GM18499 (cell line): ENCODE data around the gene PAQR8.

Source experiments
- ATAC-seq: cut with Tn5 transposase; IDR thresholded peaks from one replicate; pipeline ENCODE4 v1.9.1; 2021; ENCODE audit warnings: moderate number of reproducible peaks; ENCODE audit not compliant: insufficient read depth, unreplicated experiment

PAQR8 gene

DNA sequence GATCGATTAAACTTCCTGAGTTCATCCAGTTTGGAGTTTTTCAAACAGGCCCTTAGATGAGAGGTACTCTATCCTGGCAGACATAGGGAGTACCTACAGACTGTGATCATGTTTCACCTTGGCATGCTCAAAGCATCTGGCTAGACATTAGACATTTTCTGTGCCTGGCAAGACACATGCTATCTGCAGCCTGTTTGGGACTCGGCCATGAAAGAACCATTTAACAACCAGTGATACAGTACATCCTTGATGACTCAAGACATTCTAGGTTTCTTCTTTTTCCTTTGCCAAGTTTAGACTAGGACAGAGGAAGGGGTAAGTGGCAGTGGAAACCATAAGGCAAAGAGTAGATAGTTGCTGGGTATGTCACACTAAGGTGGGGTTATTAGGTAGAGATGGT, 15.4 kb upstream of the PAQR8 start:
- no peak for ATAC-seq

DNA sequence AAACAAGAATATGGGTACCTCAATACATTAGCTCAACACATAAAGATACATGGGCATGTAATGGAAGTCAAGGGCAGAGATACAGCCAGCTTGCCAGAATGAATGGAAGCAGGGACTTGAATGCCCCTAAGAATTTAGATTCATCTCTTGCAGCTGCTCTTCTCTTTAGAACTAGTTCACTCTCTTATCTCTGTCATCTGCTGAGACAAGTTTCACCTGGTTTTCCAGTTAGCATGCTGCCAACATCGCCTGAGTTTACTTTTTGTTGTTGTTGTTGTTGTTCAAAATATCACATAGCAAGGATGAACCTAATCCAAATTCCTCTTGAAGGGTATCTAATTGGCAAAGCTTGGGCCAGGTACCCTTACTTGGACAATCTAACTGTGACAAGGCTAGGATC, 14.1 kb upstream of the PAQR8 start:
- ATAC-seq: no peak

DNA sequence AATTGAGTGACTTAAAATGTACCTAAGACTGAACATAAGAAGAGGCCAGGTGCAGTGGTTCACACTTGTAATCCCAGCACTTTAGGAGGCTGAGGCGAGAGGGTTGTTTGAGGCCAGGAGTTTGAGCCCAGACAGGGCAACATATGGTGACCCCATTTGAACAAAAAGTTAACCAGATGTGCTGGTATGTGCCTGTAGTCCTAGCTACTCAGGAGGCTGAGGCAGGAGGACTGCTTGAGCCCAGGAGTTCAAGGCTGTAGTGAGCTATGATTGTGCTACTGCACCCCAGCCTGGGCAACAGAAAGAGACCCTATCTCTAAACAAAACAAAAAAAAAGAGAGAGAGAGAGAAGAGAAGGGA, 10.1 kb upstream of the PAQR8 start:
- no peak for ATAC-seq

DNA sequence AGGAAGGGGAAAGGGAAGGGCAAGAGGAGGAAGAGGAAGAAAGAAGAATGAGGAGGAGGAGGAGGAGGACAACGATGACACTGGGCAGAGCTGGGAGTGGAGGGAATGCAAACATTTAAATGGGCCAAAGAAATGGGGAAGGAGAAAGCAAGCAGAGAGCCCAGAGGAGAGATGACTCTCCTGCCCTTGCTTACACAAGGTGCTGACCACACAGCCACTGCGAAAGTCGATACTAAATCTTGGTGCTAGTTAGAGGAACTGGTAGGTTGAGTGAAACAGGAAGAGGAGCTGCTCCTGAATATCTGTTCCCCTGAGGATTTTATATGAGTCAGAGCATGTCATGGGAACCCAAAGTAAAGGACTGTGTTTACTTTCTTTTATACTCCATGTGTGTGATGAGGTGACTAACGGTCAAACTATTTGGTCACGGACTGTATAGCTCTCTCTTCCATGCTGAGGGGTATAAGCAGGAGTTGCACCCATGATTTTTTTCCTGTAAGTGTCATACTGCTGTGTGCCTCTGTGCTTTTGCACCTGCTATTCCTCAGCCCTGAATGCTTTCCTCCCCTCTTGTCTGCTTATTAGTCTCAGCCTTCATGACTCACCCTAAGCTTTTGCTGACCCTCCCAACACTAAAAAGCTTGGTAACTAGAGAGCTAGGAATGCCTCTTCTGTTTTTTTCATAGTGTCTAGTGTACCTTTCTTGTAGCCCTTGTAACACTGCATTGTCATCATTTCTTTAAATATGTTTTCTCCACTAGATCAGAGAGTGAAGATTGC, 9.5 kb upstream of the PAQR8 start:
- peak; percentile 87 for ATAC-seq

DNA sequence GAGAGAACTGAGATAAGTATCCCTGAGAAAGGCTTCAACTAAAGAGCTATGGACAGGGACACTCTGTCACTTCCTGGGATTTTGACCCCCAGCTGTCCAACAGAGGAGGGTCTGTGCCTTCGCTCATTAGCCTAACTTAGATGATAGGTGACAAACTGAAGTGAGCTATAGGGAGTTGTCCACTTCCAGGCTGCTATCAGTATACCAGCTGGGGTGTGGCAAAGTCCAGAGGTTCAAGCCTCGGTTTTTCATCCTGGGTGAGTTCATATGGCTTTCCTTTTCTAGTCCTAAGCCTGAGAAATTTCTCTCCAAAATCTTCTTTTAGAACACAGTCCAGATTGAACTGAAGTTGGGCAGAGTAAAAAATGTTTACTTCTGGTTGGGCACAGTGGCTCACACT, 5.9 kb upstream of the PAQR8 start:
- ATAC-seq: no peak

DNA sequence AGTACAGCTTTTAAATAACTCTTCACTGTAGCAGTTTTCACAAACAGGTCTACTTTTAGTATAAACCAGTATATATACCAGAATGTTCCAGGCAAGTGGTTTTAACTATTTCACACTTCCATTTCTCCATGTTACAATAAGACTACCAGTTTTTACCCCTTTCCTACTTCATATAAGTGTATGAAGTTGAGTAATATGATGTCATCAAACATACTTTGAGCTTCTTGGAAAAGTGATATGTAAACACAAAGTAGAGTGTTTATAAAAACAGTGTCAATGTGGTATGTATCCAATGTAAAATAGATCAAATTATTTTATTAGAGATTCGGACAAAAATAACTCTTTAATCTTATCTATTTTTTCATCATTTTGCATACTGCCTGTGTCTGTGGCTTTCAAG, 2.5 kb upstream of the PAQR8 start:
- ATAC-seq: no peak

DNA sequence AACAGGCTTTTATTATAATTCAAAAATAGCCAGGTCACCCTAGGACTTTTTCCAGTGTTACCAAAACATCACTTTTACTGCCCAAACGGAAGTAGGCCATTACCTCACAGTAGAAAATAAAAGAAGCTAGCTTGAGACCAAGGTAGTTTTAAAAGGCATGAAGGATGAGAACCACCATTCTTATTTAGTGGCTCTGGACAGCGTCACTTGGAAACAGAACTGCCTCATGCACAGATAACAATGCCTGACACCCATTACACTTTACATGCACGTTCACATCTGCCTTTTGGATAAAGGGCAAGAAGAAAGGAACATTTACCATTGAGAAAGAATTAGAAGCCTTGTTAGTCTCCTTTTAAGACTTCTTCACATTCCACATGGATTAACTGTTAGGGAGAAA, 1.9 kb upstream of the PAQR8 start:
- no peak for ATAC-seq

DNA sequence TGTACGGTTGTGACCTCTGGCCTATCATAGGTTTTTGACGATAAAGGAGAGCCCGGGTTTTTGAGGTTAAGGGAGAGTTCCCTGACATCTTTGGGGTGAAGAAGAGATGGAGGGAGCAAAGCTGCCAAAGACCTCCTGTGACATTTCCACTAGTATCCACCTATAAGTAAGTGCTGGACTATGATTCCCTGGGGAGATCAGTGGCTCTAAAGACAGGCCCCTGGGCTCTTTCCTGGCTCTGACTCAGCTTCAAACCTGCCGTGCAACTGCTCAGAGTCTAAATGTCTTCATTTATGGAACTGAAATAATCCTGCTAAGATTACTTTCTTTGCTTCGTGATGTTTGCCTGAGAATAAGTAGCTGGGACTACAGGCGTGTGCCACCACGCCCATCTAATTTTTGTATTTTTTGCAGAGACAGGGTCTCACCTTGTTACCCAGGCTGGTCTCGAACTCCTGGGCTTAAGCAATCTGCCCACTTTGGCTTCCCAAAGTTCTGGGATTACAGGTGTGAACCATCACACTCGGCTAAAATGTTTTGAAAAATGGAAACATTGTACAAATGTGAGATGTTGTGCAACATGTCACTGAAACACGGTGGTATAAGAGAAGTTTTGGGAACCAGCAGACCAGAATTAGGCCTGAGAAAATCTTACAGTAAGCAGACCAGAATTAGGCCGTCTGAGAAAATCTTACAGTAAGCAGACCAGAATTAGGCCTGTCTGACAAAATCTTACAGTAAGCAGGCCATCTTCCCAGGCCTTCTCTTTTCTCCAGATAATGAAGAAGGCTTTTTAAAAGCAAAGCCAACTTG, 1.1 kb upstream of the PAQR8 start:
- no peak for ATAC-seq

DNA sequence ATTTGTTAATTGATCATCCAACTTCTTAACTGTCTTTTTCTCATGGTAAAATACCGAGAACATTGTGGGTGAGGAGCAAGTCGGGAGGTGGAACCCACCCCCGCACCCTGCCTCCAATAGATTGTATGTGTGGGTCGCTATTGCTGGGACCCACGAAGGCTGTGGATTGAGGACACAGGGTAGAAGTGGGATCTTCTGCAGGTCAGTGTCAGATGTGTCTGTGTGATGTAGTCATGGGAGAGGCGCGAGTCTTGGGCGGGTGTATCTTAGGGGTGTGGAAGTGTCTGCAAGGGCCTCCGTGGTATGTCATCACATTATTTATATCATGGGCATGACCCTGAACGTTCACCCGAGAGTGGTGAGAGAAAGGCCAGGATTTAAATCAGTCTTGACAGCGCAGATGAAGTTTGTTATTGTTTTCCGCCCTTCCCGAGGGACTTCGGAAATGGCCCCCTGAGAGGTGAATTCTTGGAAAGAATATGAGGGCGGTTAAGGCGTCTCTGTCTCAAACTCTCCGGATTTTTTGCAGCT, 472 bp upstream of the PAQR8 start:
- ATAC-seq: no peak

DNA sequence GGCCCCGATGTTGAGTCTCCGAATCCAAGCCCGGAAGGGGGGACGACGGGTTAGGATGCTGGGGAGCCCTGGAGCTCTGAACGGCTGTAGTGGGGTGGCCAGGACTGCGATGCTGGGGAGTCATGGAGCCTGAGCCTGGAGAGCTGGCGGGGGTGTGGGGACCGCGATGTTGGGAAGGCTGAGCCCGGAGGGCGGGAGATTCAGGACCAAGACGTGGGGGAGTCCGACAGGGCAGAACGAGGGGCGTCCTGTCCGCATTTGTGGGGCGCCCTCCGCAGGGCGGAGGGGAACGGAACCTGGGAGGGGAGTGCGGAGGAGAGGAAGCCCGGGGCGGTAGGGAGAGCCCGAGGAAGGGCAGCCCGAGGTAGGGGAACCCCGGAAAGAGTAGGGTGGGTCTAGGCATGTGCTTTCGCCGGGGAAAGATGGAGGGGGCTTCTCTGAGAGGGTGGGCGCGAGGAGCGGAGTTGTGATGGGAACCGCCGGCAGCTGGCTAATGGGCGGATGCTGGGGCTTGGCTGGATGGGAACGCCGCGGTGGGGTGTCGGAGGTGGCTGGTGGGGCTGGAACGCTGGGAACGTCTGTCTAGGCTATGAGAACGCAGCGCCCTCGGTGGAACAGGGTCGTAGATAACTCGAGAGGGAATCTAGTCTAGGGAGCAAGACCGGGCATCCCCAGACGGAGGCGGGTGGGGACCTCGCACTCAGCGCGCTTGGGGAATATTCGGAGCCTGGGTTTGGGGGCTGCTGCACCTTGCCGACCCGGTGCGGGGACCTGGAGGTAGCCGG, 684 bp downstream of the PAQR8 start:
- ATAC-seq: no peak

DNA sequence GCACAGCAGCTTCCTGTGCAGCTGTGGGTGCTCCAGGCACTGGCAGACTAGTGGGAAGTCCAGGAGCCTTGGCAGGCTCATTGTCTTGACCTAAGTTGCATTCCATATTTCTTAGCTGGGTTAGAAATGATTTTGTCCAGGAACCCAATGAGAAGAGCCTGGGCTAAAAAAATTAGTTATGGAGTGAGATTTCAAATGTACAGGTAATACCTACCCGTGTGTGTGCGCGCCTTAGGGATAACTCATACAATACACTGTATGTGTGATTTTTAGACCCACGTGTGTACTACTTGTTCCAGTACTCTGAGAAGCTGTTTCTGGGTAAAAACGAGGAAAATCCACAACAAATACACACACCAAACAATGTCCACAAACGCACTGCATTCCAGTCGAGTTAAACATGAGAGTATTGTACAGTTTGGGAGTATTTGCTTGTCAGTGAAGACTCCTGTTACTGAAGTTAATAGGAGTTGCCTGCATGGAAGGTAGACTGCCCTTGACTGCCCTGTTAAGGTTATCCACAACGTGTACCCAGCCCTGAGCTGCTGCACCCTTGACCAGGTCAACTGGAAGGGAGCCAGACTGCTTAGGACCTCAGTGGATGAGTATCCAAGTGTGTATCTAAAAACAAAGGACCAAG, 1.4 kb downstream of the PAQR8 start:
- ATAC-seq: no peak

DNA sequence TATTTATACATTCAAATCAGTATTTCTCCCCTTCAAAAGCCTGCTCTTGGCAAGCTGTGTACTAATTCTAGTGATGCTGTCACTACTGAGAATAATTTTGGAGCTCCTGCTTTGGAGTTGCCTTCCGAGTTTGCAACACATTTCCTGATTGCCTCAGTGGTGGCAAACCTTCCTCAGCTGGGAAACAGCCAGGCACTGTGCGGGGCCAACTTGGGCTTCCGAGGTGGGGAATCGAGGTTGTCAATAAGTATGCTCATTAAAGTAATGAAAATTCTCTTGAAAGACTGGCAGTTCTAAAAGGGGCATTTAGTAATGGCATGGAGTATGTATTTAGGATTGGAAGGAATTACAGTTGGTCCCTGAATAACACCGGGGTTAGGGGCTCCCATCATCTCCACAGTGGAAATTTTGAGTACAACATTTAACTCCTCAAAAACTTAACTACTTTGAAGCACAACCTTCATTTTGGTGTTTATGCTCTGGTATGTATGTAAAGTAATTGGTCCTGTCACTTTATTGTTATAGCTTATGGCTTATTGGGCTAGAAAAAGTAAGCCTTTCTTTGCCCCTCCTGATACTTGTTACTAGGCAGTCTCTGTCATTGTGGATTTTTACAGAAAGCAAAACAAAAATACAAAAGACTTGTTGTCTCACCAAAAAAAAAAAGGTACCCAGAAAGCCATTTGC, 2.7 kb downstream of the PAQR8 start:
- no peak for ATAC-seq

DNA sequence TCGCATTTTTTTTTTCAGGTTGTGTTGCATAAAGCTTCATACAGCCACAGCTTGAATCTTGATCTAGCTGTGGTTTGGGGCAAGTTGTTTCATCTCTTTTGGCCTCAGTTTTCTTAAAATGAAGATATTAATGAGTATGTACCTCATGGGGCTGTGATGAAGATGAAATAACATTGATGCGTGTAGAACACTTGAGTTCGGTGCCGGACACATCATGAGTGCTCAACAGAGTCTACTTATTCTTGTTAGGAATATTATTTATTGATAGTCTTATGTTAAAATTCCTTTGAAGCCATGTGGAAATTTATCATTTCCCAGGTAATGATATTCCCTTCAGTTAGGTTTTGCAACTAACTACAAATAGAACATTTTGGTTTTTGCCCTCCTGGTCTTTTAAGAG, 3.4 kb downstream of the PAQR8 start:
- no peak for ATAC-seq

DNA sequence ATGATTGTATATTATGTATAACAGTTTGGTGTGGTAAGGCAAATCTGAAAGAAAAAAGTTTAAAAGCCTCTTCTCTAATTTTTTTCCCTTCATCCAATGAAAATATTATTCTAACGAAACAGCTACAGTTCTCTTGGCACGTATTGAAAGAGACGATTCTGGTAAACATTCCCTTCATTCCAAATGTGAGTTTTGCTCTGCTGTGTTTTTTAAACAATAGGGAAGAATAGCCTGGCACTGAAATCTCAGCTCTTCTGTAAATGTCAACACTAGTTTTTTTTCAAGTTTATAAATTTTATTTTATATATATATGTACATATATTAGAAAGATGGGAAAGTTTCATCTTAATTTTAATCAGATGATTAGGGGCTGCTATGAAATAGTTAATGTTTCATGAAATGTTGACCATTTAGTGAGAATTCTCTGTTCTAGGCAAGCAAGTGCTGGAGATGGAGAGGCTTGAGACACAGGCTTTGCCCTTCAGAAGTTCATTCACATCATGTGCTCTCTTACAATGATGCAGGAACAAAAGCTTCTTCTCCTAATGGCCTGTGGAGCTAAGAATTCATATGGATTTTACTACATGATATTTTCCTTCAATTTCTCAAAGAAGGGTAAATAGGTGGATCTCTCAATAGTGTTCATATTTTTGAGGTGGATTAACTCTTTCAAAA, 4.1 kb downstream of the PAQR8 start:
- no peak for ATAC-seq

DNA sequence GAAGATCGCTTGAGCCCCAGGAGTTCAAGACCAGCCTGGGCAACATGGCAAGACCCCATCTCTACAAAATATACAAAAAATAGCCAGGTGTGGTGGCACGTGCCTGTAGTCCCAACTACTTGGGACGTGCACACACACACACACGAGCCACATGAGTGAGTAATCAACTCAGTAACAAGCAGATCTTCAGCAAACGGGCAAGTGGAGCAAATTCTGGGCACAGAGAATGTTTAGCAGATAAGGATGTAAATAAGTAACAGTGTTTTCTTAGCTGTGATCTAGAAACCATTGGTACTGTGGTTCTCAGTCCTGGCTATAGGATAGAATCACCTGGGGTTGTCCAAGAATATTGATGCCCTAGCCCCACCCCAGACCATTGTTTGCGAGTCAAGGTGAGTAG, 6.1 kb downstream of the PAQR8 start:
- no peak for ATAC-seq

DNA sequence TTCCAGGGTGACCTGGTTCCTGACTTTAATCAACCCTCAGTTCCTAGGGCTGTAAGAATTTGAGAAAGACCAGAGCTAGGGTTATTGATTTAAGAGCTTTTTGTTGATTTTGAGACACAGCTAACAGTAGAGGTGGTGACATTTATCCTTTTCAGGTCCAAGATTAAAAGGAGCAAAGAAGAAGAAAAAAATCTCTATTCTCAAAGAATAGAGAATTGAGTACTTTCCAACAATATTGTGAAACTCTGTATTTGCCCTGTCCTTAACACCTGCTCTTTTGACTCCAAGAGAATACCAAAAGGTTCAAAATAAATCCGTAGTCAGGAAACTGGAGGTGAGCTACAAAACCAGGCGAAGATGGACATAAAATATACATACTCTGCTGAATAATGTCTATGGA, 7.3 kb downstream of the PAQR8 start:
- ATAC-seq: no peak

DNA sequence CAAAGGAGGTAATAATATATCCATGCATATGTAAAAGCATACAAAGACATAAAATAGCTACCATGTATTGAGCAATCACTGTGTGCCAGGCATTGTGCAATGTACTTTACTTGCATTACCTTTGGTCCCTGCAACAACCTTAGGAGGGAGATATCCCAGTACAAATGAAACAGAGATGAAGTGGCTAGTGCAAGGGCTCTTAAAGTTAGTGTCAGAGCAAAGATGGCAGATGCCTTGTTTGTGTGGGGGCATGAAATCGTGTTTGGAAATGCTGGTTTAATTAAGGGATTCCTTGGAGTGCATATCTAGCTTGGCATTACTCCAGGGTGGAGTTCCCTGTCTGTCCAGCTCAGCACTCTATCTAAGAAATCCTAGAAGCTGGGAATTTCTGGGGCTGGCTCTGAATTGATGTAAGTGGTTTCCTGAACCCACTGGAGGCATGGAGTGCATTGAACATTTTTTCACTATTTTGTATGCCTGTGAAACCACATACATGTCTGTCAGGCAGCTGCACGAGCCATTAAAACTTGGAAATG, 9.8 kb downstream of the PAQR8 start:
- ATAC-seq: no peak

DNA sequence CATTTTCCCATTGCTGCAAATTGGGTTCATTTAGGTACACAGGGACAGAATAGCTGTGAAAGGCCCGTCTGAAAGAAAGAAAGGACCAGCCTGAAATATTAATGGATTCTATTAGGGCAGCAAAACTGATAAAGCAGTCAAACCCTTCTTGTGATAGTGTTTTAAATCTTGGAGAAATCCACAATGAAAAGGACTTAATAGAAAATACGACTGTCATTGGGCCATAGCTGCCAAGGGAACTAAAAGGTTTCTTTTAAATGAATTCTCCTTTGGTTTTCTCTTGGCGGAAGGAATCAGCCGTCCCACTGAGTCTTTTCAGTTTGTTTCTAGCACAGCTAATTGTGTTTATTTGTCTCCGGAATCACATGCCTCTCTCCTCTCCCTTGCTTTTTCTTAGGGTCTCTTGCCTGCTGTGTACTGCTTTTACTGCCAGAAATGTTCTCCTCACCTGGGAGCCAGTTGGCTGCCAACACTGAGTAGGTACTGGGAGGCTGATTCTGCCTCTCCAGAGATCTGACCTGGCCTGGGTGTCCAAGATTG, 11.3 kb downstream of the PAQR8 start:
- ATAC-seq: no peak

DNA sequence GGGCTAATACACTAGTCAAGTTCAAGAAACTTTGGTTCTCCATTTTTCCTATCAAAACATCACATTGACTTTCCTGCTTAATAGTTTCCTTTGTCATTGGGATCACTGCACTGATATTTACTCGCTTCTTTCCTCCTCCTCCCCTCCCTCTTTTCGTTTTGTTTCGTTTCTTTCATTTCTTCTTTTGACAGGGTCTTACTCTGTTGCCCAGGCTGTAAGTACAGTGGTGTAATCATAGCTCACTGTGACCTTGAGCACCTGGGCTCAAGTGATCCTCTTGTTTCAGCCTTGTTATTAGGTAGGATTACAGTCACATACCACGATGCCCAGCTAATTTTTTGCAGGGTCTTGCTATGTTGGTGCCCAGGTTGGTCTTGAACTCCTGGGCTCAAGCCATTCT, 12.3 kb downstream of the PAQR8 start:
- no peak for ATAC-seq
